T-helper 2 cell treated with Interferon-gamma antibody and Interleukin-4, amounts not matched to agents 5 μg/mL and 100 μg/mL, for 36 hours (primary cell): ENCODE results near the gene PAEP.

ENCODE experiments used
- DNase-seq: peaks from one replicate; pipeline ENCODE4 v3.0.0; 2021; ENCODE audit warnings: low spot score
- H3K27ac Mint-ChIP-seq: one replicate; pipeline ENCODE4 v1.8.0; 2021; ENCODE audit warnings: mild to moderate bottlenecking, mixed read lengths
- H3K27me3 Mint-ChIP-seq: one replicate; pipeline ENCODE4 v1.8.0; 2021; ENCODE audit warnings: low read depth, mixed read lengths
- H3K36me3 Mint-ChIP-seq: one replicate; pipeline ENCODE4 v1.8.0; 2021; ENCODE audit warnings: low read depth, mixed read lengths
- H3K4me1 Mint-ChIP-seq: one replicate; pipeline ENCODE4 v1.8.0; 2021; ENCODE audit warnings: low read depth, mixed read lengths
- H3K4me3 Mint-ChIP-seq: one replicate; pipeline ENCODE4 v1.8.0; 2022; ENCODE audit warnings: mild to moderate bottlenecking, moderate library complexity, mixed read lengths
- H3K9me3 Mint-ChIP-seq: one replicate; pipeline ENCODE4 v1.8.0; 2021; ENCODE audit warnings: mixed read lengths

Gene PAEP

DNA sequence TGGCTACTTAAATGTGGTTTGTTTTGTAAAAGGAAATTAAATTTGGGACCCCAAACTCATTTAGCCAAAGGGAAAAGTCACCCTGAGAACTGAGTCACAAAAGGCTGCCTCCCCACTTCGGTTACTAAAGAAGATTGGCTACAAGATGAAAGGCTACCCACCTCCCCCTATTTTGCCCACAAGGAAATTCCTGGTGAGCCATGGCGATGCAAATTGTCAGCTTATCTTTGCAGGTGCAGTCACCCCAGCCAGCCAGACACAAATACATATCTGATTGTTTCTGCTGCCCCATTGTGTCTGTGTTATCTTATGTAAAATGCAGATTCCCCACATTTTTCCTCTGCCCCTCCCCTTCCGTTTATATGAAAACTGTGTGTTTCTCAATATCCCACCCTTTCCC lies 8.9 kb downstream of the PAEP start:
- Mint-ChIP-seq H3K4me3 (no peak overlapping the region), H3K27me3 (no peaks in the 10 kb centered on the region), H3K4me1 (no peaks in the 10 kb centered on the region), H3K36me3 (no peaks in the 10 kb centered on the region), H3K9me3 (peaks cover 7% of the 10 kb centered on the region), H3K27ac (no peak overlapping the region)
- DNase-seq = no peak

- H3K4me1 Mint-ChIP-seq = no peaks in the 10 kb centered on the region
- H3K27me3 Mint-ChIP-seq = no peaks in the 10 kb centered on the region
- no peak for DNase-seq
- no peaks in the 10 kb centered on the region for H3K36me3 Mint-ChIP-seq
- no peak overlapping the region for H3K4me3 Mint-ChIP-seq
- peaks cover 7% of the 10 kb centered on the region for H3K9me3 Mint-ChIP-seq
- no peak overlapping the region for H3K27ac Mint-ChIP-seq
These were observed 10.7 kb downstream of the PAEP start for GRCh38 chr9:135572233-135572632.

GRCh38 chr9:135573124-135573523 lies 11.6 kb downstream of the PAEP start:
- Mint-ChIP-seq H3K27me3 (no peaks in the 10 kb centered on the region), H3K27ac (no peak overlapping the region), H3K9me3 (peaks cover 7% of the 10 kb centered on the region), H3K4me1 (no peaks in the 10 kb centered on the region), H3K4me3 (no peak overlapping the region), H3K36me3 (no peaks in the 10 kb centered on the region)
- no peak for DNase-seq

GRCh38 chr9:135574331-135574730 lies 12.8 kb downstream of the PAEP start:
- no peaks in the 10 kb centered on the region for H3K36me3 Mint-ChIP-seq
- no peaks in the 10 kb centered on the region for H3K27me3 Mint-ChIP-seq
- H3K27ac Mint-ChIP-seq = no peak overlapping the region
- no peak for DNase-seq
- no peak overlapping the region for H3K4me3 Mint-ChIP-seq
- no peaks in the 10 kb centered on the region for H3K4me1 Mint-ChIP-seq
- H3K9me3 Mint-ChIP-seq = peaks cover 3% of the 10 kb centered on the region

DNA sequence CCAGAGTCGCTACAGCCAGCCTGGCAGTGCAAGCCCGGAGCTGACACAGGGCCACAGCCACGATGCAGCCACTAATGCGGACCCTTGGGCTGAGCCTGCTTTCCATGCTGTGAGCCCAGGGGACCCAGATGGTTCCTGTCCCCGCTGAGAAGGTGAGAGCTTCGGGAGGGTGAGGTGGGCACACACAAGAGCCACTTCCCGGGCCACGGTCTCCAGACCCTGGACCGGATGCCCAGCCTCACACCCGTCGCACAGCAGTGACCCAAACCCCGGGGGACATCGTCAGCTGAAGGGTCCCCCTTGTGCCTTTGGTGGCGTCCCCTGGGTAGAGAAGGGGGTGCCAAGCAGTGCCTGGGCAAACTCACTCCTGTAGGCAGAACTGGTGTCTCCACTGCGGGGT lies 13.4 kb downstream of the PAEP start:
- no peak for DNase-seq
- Mint-ChIP-seq H3K27me3 (no peaks in the 10 kb centered on the region), H3K4me1 (no peaks in the 10 kb centered on the region), H3K36me3 (no peaks in the 10 kb centered on the region), H3K4me3 (no peak overlapping the region), H3K9me3 (no peaks in the 10 kb centered on the region), H3K27ac (no peak overlapping the region)

GRCh38 chr9:135575995-135576631 lies 14.6 kb downstream of the PAEP start:
- Mint-ChIP-seq H3K36me3 (no peaks in the 10 kb centered on the region), H3K4me3 (no peak overlapping the region), H3K9me3 (no peaks in the 10 kb centered on the region), H3K4me1 (no peaks in the 10 kb centered on the region), H3K27me3 (no peaks in the 10 kb centered on the region), H3K27ac (no peak overlapping the region)
- no peak for DNase-seq

DNA sequence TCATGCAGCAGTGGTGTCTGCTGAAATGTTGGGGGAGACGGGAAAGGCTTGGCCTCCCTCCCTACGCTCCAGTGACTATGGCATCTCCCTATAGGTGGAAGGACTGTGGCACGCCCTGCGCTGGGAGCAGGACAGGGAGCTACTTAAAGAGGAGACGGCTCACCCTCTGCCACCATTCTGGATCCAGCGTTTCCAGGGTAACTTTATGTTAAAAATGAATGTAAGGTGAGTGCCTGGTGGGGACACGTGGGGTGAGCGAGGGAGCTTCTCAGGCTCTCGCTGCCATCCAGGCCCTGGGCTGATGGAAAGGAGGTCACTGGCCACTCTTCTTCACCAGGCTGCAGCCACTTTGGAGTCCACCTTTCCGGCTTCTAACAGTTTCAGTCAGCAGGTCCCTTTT lies 15.7 kb downstream of the PAEP start:
- no peak for DNase-seq
- Mint-ChIP-seq H3K4me1 (no peaks in the 10 kb centered on the region), H3K27ac (no peak overlapping the region), H3K36me3 (no peaks in the 10 kb centered on the region), H3K27me3 (no peaks in the 10 kb centered on the region), H3K9me3 (no peaks in the 10 kb centered on the region), H3K4me3 (no peak overlapping the region)

DNA sequence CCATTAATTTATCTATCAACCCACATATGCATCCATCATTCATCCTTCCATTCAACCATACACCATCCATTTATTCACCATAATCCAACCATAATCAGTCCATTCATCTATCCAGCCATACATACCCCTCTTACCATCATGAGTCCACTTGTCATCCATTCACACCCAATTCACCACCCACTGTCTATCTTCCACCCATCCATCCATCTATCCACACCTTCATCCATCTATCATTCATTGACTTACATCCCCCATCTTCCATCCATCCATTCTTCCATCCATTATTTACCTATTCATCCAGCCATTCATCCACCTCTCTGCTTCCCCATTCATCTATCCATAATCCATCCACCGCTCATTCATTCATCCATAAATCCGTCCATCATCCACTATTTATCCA lies 17.8 kb downstream of the PAEP start:
- Mint-ChIP-seq H3K27me3 (no peaks in the 10 kb centered on the region), H3K4me3 (no peak overlapping the region), H3K27ac (no peak overlapping the region), H3K4me1 (no peaks in the 10 kb centered on the region), H3K9me3 (no peaks in the 10 kb centered on the region), H3K36me3 (no peaks in the 10 kb centered on the region)
- no peak for DNase-seq

DNA sequence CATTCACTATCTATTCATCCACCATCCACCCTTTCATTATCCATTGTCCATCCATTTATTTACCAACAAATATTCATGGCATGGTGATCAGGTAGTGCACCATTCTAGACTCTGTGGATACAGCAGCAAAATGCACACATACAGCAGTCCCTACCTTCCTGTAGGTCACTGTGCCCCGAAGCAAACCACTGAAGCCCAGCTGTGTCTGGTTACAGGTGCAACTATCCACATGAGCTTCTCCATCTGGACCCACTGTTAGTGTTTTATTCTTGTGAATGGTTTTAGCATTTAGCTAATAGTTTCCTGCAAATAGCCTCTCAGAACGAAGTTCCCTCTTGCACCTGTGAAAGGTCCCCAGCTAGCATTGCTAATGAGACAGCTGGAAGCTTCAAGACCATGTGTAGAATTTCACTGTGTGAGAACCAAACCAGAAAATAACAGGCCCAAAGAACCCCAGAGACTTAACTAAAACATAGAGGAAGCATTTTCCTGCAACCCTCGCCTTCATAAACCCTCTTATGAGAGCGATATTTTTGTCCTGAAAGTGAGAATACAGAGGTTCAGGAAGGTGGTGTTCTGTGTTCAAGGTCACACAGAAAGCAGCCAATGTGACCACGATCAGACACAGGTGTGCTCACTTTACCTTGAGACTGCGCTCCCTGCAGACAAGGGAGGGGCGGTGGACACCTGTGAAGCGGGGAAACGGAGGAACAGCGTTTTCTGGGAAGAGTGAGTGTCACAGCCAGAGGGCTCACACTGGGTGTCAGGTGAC lies 18.5 kb downstream of the PAEP start:
- H3K4me3 Mint-ChIP-seq = no peak overlapping the region
- no peaks in the 10 kb centered on the region for H3K9me3 Mint-ChIP-seq
- no peaks in the 10 kb centered on the region for H3K36me3 Mint-ChIP-seq
- no peaks in the 10 kb centered on the region for H3K27me3 Mint-ChIP-seq
- no peaks in the 10 kb centered on the region for H3K4me1 Mint-ChIP-seq
- DNase-seq = no peak
- no peak overlapping the region for H3K27ac Mint-ChIP-seq

DNA sequence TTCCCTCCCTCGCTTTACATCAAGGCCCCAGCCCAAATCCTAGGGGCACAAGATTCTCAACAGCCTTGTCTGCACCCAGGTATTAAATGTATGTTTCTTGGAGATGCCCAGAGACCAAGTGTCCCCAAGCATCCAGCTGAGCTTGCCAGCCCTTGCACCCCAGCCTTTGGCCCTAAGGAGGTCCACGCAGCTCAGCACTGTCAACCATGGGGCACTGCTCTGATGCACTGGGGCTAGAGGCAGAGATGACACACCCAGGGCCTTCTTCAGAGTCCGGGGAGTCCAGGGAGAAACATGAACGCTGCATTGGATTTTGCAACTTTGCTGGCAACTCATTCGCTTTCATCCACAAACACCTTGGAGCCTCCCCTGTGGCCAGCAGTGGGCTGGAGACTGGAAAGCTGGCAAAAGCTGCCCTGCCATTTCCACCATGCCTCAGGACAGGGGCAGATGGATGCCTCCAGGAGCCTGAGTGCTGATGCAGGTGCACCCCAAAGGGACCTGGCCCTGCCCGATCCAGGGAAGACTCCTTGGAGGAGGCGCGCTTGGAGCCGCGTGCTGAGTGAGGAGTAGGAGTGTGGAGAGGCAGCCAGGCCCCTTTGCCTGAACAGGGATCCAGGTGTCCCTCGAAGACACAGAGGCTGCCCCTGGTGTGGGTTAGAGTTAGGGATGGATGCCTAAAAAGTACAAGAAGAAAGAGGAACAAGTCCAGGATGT lies 19.3 kb downstream of the PAEP start:
- no peaks in the 10 kb centered on the region for H3K36me3 Mint-ChIP-seq
- no peak overlapping the region for H3K27ac Mint-ChIP-seq

GRCh38 chr9:135581636-135582426 lies 20.3 kb downstream of the PAEP start:
- no peak overlapping the region for H3K4me3 Mint-ChIP-seq
- H3K27ac Mint-ChIP-seq = no peak overlapping the region
- H3K9me3 Mint-ChIP-seq = no peaks in the 10 kb centered on the region
- H3K4me1 Mint-ChIP-seq = no peaks in the 10 kb centered on the region
- H3K27me3 Mint-ChIP-seq = no peaks in the 10 kb centered on the region
- DNase-seq = no peak
- no peaks in the 10 kb centered on the region for H3K36me3 Mint-ChIP-seq

More for the DNA sequence above, 19.3 kb downstream of the PAEP start:
- DNase-seq = no peak
- H3K4me3 Mint-ChIP-seq = no peak overlapping the region
- H3K9me3 Mint-ChIP-seq = no peaks in the 10 kb centered on the region
- no peaks in the 10 kb centered on the region for H3K27me3 Mint-ChIP-seq
- H3K4me1 Mint-ChIP-seq = no peaks in the 10 kb centered on the region

- no peaks in the 10 kb centered on the region for H3K36me3 Mint-ChIP-seq
- no peak for DNase-seq
- H3K4me1 Mint-ChIP-seq = no peaks in the 10 kb centered on the region
- no peak overlapping the region for H3K27ac Mint-ChIP-seq
- no peaks in the 10 kb centered on the region for H3K27me3 Mint-ChIP-seq
- no peak overlapping the region for H3K4me3 Mint-ChIP-seq
- H3K9me3 Mint-ChIP-seq = no peaks in the 10 kb centered on the region
These were observed 21.0 kb downstream of the PAEP start for GRCh38 chr9:135582541-135582940.

DNA sequence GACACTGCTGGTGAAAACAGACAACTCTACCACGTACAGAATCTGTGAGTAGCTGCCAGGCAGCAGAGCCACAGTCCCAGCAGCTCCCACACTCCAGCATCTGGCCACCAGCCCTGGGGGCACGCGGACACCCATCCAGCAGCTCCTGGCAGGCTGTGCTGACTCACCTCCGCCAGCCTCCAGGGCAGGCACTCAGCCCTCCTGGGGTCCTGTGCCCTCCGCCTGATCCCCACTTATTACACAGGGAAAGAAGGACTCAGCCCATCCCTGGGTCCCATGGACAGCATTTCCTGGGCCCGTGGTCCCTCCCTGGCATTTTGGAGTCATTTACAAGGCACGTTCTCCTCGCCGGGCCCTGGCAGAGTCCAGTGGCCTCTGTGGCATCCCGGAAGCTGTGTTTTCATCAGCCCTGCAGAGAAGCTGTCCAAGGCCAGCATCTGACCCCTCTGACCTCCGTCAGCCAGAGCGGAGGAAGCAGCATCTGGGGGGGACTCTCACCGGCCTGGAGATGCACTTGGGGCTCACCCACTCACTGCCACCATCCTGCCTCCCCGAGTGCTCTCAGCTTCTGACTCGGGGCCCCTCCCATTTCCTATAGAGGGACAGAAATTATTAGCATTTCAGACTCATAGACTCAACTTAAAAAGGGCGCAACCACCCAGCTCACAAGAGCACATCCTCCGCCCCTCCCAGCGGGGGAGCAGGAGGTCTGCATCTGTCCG lies 21.6 kb downstream of the PAEP start:
- no peak for DNase-seq
- no peaks in the 10 kb centered on the region for H3K4me1 Mint-ChIP-seq
- H3K36me3 Mint-ChIP-seq = no peaks in the 10 kb centered on the region
- no peaks in the 10 kb centered on the region for H3K9me3 Mint-ChIP-seq
- no peak overlapping the region for H3K4me3 Mint-ChIP-seq
- no peak overlapping the region for H3K27ac Mint-ChIP-seq
- no peaks in the 10 kb centered on the region for H3K27me3 Mint-ChIP-seq
